Trophoblast cell (in vitro differentiated cells and primary cell): ENCODE data around the gene IQSEC1.

Experiments used
- DNase-seq, 2 donors: peaks; one replicate each; pipeline ENCODE4 v3.0.0-alpha.2; 2016
- H2AFZ ChIP-seq: 2 replicates; pipeline ENCODE4 v1.6.1; 2013; ENCODE audit warnings: low read length, moderate library complexity, mild to moderate bottlenecking; ENCODE audit not compliant: insufficient read depth, poor library complexity
- H2AK5ac ChIP-seq: 2 replicates; pipeline ENCODE4 v1.6.1; 2013; ENCODE audit warnings: mild to moderate bottlenecking, low read length
- H2BK120ac ChIP-seq: 2 replicates; pipeline ENCODE4 v1.6.1; 2013; ENCODE audit warnings: low read length, mild to moderate bottlenecking, moderate library complexity; ENCODE audit not compliant: insufficient read depth, poor library complexity
- H2BK12ac ChIP-seq: 2 replicates; pipeline ENCODE4 v1.6.1; 2013; ENCODE audit warnings: mild to moderate bottlenecking, low read length, moderate library complexity
- H2BK5ac ChIP-seq: 2 replicates; pipeline ENCODE4 v1.6.1; 2013; ENCODE audit warnings: low read length, low read depth, moderate library complexity, mild to moderate bottlenecking; ENCODE audit not compliant: poor library complexity
- H3K14ac ChIP-seq: 2 replicates; pipeline ENCODE4 v1.6.1; 2013; ENCODE audit warnings: mild to moderate bottlenecking, low read length
- H3K18ac ChIP-seq: 2 replicates; pipeline ENCODE4 v1.6.1; 2013; ENCODE audit warnings: mild to moderate bottlenecking, low read length
- H3K23ac ChIP-seq: 2 replicates; pipeline ENCODE4 v1.6.1; 2013; ENCODE audit warnings: low read length
- H3K27ac ChIP-seq: 2 replicates; pipeline ENCODE4 v1.5.1; 2013; ENCODE audit warnings: low read depth, mild to moderate bottlenecking, inconsistent platforms, low read length, moderate library complexity
- H3K27me3 ChIP-seq: 2 replicates; pipeline ENCODE4 v1.6.1; 2013; ENCODE audit warnings: inconsistent platforms, mild to moderate bottlenecking, low read length, moderate library complexity; ENCODE audit not compliant: insufficient read depth
- H3K36me3 ChIP-seq, 2 experiments: 1 replicate in 1 of 2; 2 replicates in 1 of 2; pipeline ENCODE4 v1.6.1; 2013; ENCODE audit warnings: low read length in 2 of 2, mild to moderate bottlenecking in 2 of 2, moderate library complexity in 1 of 2; ENCODE audit not compliant: insufficient read depth in 2 of 2, control insufficient read depth in 1 of 2
- H3K4ac ChIP-seq: 2 replicates; pipeline ENCODE4 v1.6.1; 2013; ENCODE audit warnings: low read depth, mild to moderate bottlenecking, low read length, moderate library complexity
- H3K4me1 ChIP-seq, 2 experiments: 1 replicate in 1 of 2; 2 replicates in 1 of 2; pipeline ENCODE4 v1.6.1; 2013; ENCODE audit warnings: low read length in 2 of 2, mild to moderate bottlenecking in 2 of 2, moderate library complexity in 1 of 2; ENCODE audit not compliant: insufficient read depth in 2 of 2, control insufficient read depth in 1 of 2
- H3K4me2 ChIP-seq: 2 replicates; pipeline ENCODE4 v1.6.1; 2013; ENCODE audit warnings: inconsistent platforms, mild to moderate bottlenecking, low read length, moderate library complexity
- H3K4me3 ChIP-seq: 2 replicates; pipeline ENCODE4 v1.5.1; 2013; ENCODE audit warnings: mild to moderate bottlenecking, low read depth, low read length, inconsistent platforms
- H3K79me1 ChIP-seq: one replicate; pipeline ENCODE4 v1.6.1; 2013; ENCODE audit warnings: low read length
- H3K79me2 ChIP-seq: 2 replicates; pipeline ENCODE4 v1.6.1; 2013; ENCODE audit warnings: low read length, mild to moderate bottlenecking; ENCODE audit not compliant: control insufficient read depth, insufficient read depth, poor library complexity
- H3K9ac ChIP-seq: 2 replicates; pipeline ENCODE4 v1.6.1; 2013; ENCODE audit warnings: mild to moderate bottlenecking, low read length
- H3K9me3 ChIP-seq: 2 replicates; pipeline ENCODE4 v1.6.1; 2013; ENCODE audit warnings: low read depth, mild to moderate bottlenecking, control low read depth, inconsistent platforms, low read length; ENCODE audit not compliant: insufficient read depth
- H4K12ac ChIP-seq: 2 replicates; pipeline ENCODE4 v1.6.1; 2013; ENCODE audit warnings: low read depth, mild to moderate bottlenecking, low read length, moderate library complexity
- H4K8ac ChIP-seq: 2 replicates; pipeline ENCODE4 v1.6.1; 2013; ENCODE audit warnings: low read depth, mild to moderate bottlenecking, low read length, moderate library complexity
- H4K91ac ChIP-seq: one replicate; pipeline ENCODE4 v1.6.1; 2013; ENCODE audit warnings: low read depth, mild to moderate bottlenecking, low read length, moderate library complexity
- WGBS: extraction: QIAGEN DNeasy Blood & Tissue Kit; methylation state at CpG from one replicate; pipeline ENCODE4 v1.1.7; 2013; ENCODE audit warnings: missing lambda C conversion rate; ENCODE audit not compliant: insufficient read length, insufficient coverage; ENCODE audit errors: extremely low coverage; 5-methylcytosine and 5-hydroxymethylcytosine counted together

IQSEC1 gene

GRCh38 chr3:13099707-13100106, 26.5 kb upstream of the IQSEC1 start:
- Histone ChIP-seq H3K9ac (no peak overlapping the region), H2BK120ac (no peak overlapping the region), H3K9me3 (peaks cover 3% of the 10 kb centered on the region), H3K27ac (no peak overlapping the region), H4K8ac (no peak overlapping the region), H2AK5ac (no peak overlapping the region), H3K27me3 (no peaks in the 10 kb centered on the region), H3K4me3 (no peak overlapping the region), H3K79me2 (no peaks in the 10 kb centered on the region), H3K23ac (no peak overlapping the region), H2BK12ac (no peak overlapping the region), H4K12ac (no peak overlapping the region), H3K4me1 (no peaks in the 10 kb centered on the region), H3K14ac (no peak overlapping the region), H3K79me1 (no peaks in the 10 kb centered on the region), H3K36me3 (no peaks in the 10 kb centered on the region), H4K91ac (no peak overlapping the region), H3K18ac (no peak overlapping the region), H3K4me2 (no peak overlapping the region), H2AFZ (no peak overlapping the region), H2BK5ac (no peak overlapping the region), H3K4ac (no peak overlapping the region)
- no peak for DNase-seq
- WGBS, result no CpG with 5 or more reads among the region's 10 CpGs

- Histone ChIP-seq H2BK12ac (no peak overlapping the region), H3K4me1 (no peaks in the 10 kb centered on the region), H3K14ac (no peak overlapping the region), H2AFZ (no peak overlapping the region), H3K9ac (no peak overlapping the region), H3K27ac (no peak overlapping the region), H3K23ac (no peak overlapping the region), H3K27me3 (no peaks in the 10 kb centered on the region), H3K36me3 (no peaks in the 10 kb centered on the region), H4K91ac (no peak overlapping the region), H3K79me2 (no peaks in the 10 kb centered on the region), H3K79me1 (no peaks in the 10 kb centered on the region), H4K8ac (no peak overlapping the region), H4K12ac (no peak overlapping the region), H3K4me2 (no peak overlapping the region), H2BK5ac (no peak overlapping the region), H3K4ac (no peak overlapping the region), H3K4me3 (no peak overlapping the region), H3K18ac (no peak overlapping the region), H2AK5ac (no peak overlapping the region), H3K9me3 (peaks cover 3% of the 10 kb centered on the region), H2BK120ac (no peak overlapping the region)
- WGBS, result no CpG with 5 or more reads among the region's 9 CpGs
- no peak for DNase-seq
Measured at GRCh38 chr3:13098192-13098988, 25.2 kb upstream of the IQSEC1 start.

- H4K8ac ChIP-seq, result no peak overlapping the region
- H3K79me2 ChIP-seq, result no peaks in the 10 kb centered on the region
Measured at GRCh38 chr3:13096356-13096755, 23.1 kb upstream of the IQSEC1 start.

GRCh38 chr3:13095408-13095937, 22.2 kb upstream of the IQSEC1 start:
- DNase-seq, result no peak
- Histone ChIP-seq H3K4ac (no peak overlapping the region), H3K27ac (no peak overlapping the region), H2BK12ac (no peak overlapping the region), H3K23ac (no peak overlapping the region), H3K79me2 (no peaks in the 10 kb centered on the region), H2BK120ac (no peak overlapping the region), H3K9me3 (peaks cover 3% of the 10 kb centered on the region), H4K12ac (no peak overlapping the region), H3K14ac (no peak overlapping the region), H3K36me3 (no peaks in the 10 kb centered on the region), H2AFZ (no peak overlapping the region), H3K4me1 (no peaks in the 10 kb centered on the region), H3K18ac (no peak overlapping the region), H3K79me1 (no peaks in the 10 kb centered on the region), H3K27me3 (no peaks in the 10 kb centered on the region), H3K4me3 (no peak overlapping the region), H4K91ac (no peak overlapping the region), H2BK5ac (no peak overlapping the region), H3K4me2 (no peak overlapping the region), H3K9ac (no peak overlapping the region), H2AK5ac (no peak overlapping the region), H4K8ac (no peak overlapping the region)
- no CpG with 5 or more reads among the region's 21 CpGs for WGBS

More at GRCh38 chr3:13096356-13096755, 23.1 kb upstream of the IQSEC1 start:
- Histone ChIP-seq H3K4me1 (no peaks in the 10 kb centered on the region), H3K27me3 (no peaks in the 10 kb centered on the region), H4K12ac (no peak overlapping the region), H2BK5ac (no peak overlapping the region), H3K4me3 (no peak overlapping the region), H3K18ac (no peak overlapping the region), H3K27ac (no peak overlapping the region), H2AK5ac (no peak overlapping the region), H3K79me1 (no peaks in the 10 kb centered on the region), H3K9me3 (peaks cover 3% of the 10 kb centered on the region), H2BK120ac (no peak overlapping the region), H3K36me3 (no peaks in the 10 kb centered on the region), H2AFZ (no peak overlapping the region), H3K23ac (no peak overlapping the region), H3K4me2 (no peak overlapping the region), H3K14ac (no peak overlapping the region), H4K91ac (no peak overlapping the region), H3K4ac (no peak overlapping the region), H2BK12ac (no peak overlapping the region), H3K9ac (no peak overlapping the region)
- WGBS, result no CpG with 5 or more reads among the region's 8 CpGs
- DNase-seq, result no peak
